WTC11 (cell line): ENCODE measurements around the gene ACIN1. TPM values are rescaled to one million over a fixed set of nuclear protein-coding genes. Genes with fewer than 3 reads are reported as not detected.

Source experiments
- ATAC-seq: fragments of 200-7000 bp; cut with Tn5 transposase; 2 replicates; pipeline ENCODE4 v1.10.0; 2021; ENCODE audit warnings: mild to moderate bottlenecking, moderate library complexity
- CTCF ChIA-PET: fragments of 300-600 bp; sonication (Branson Sonifier 250); formaldehyde crosslinking; loops from one replicate; lab custom pipeline; 2021; ENCODE audit warnings: antibody characterized with exemption; lab: Charles Lee
- POLR2A ChIA-PET: fragments of 350-600 bp; sonication (Branson Sonifier 250); formaldehyde crosslinking; loops from one replicate; lab custom pipeline; 2021; ENCODE audit warnings: antibody characterized with exemption; lab: Charles Lee
- DNase-seq: peaks from one replicate; pipeline ENCODE4 v3.0.0; 2021; ENCODE audit warnings: low spot score
- H3K27ac Mint-ChIP-seq: 2 replicates; pipeline ENCODE4 v1.8.0; 2021; ENCODE audit warnings: mixed read lengths
- H3K27me3 Mint-ChIP-seq: 2 replicates; pipeline ENCODE4 v1.8.0; 2021; ENCODE audit warnings: low read depth, mild to moderate bottlenecking, moderate library complexity, mixed read lengths
- H3K36me3 Mint-ChIP-seq: 2 replicates; pipeline ENCODE4 v1.8.0; 2021; ENCODE audit warnings: mixed read lengths
- H3K4me1 Mint-ChIP-seq: 2 replicates; pipeline ENCODE4 v1.8.0; 2022; ENCODE audit warnings: mixed read lengths
- H3K4me3 Mint-ChIP-seq: 2 replicates; pipeline ENCODE4 v1.8.0; 2021; ENCODE audit warnings: mild to moderate bottlenecking, moderate library complexity, mixed read lengths
- H3K9me3 Mint-ChIP-seq: 2 replicates; pipeline ENCODE4 v1.8.0; 2021; ENCODE audit warnings: mixed read lengths
- CREB1 ChIP-seq: sonication (generic); formaldehyde crosslinking; IDR thresholded peaks from 2 replicates; pipeline ENCODE4 v1.8.0; 2023; ENCODE audit warnings: mild to moderate bottlenecking, missing genetic modification reagents
- ELF4 ChIP-seq: sonication (generic); formaldehyde crosslinking; IDR thresholded peaks from 2 replicates; pipeline ENCODE4 v1.8.1; 2022; ENCODE audit warnings: low read depth, mild to moderate bottlenecking, moderate library complexity, missing genetic modification reagents
- ESRRA ChIP-seq: sonication (generic); formaldehyde crosslinking; IDR thresholded peaks from 2 replicates; pipeline ENCODE4 v1.8.1; 2022; ENCODE audit warnings: mild to moderate bottlenecking, missing genetic modification reagents, borderline replicate concordance
- FOXP1 ChIP-seq: sonication (generic); formaldehyde crosslinking; IDR thresholded peaks from 2 replicates; pipeline ENCODE4 v1.8.0; 2022; ENCODE audit warnings: missing genetic modification reagents, mild to moderate bottlenecking, moderate library complexity, borderline replicate concordance
- GABPB1 ChIP-seq: sonication (generic); formaldehyde crosslinking; IDR thresholded peaks from 2 replicates; pipeline ENCODE4 v1.8.1; 2023; ENCODE audit warnings: mild to moderate bottlenecking, missing genetic modification reagents
- MYBL2 ChIP-seq: sonication (generic); formaldehyde crosslinking; IDR thresholded peaks from 2 replicates; pipeline ENCODE4 v1.8.1; 2023; ENCODE audit warnings: mild to moderate bottlenecking, moderate library complexity, missing genetic modification reagents
- RORB ChIP-seq: fragments of 250-450 bp; sonication (Bioruptor Pico); IDR thresholded peaks from 2 replicates; pipeline ENCODE4 v1.9.0; 2021; ENCODE audit warnings: mild to moderate bottlenecking
- SOX15 ChIP-seq: fragments of 250-450 bp; sonication (Bioruptor Pico); IDR thresholded peaks from 2 replicates; pipeline ENCODE4 v1.9.0; 2021; ENCODE audit warnings: mild to moderate bottlenecking
- SP1 ChIP-seq: sonication (generic); formaldehyde crosslinking; conservative IDR thresholded peaks from 2 replicates; pipeline ENCODE4 v1.8.1; 2022; ENCODE audit warnings: missing genetic modification reagents
- TEAD4 ChIP-seq: sonication (generic); formaldehyde crosslinking; IDR thresholded peaks from 2 replicates; pipeline ENCODE4 v1.8.0; 2022; ENCODE audit warnings: mild to moderate bottlenecking, missing genetic modification reagents
- ZNF121 ChIP-seq: sonication (generic); formaldehyde crosslinking; IDR thresholded peaks from 2 replicates; pipeline ENCODE4 v1.8.0; 2023; ENCODE audit warnings: missing genetic modification reagents
- ZNF219 ChIP-seq: sonication (generic); formaldehyde crosslinking; IDR thresholded peaks from 2 replicates; pipeline ENCODE4 v1.8.0; 2023; ENCODE audit warnings: missing genetic modification reagents, mild to moderate bottlenecking, borderline replicate concordance
- total RNA-seq: library from RNA; stranded (reverse); gene quantifications from 3 replicates; pipeline ENCODE4 v1.2.3, GENCODE V29; 2021
- TF ChIP-seq, protein P1 (sequence below): sonication (generic); formaldehyde crosslinking; IDR thresholded peaks from 2 replicates; pipeline ENCODE4 v1.8.0; 2022; ENCODE audit warnings: missing genetic modification reagents
- TF ChIP-seq, protein P2 (sequence below): fragments of 250-450 bp; sonication (Bioruptor Pico); IDR thresholded peaks from 2 replicates; pipeline ENCODE4 v2.1.2; 2022; ENCODE audit warnings: mild to moderate bottlenecking, moderate library complexity
- TF ChIP-seq, protein P3 (sequence below): fragments of 250-450 bp; sonication (Bioruptor Pico); IDR thresholded peaks from 2 replicates; pipeline ENCODE4 v1.9.0; 2021; ENCODE audit warnings: mild to moderate bottlenecking, borderline replicate concordance

Gene ACIN1
- total RNA-seq, 1 experiment from 2014 or later, result 229 TPM

DNA sequence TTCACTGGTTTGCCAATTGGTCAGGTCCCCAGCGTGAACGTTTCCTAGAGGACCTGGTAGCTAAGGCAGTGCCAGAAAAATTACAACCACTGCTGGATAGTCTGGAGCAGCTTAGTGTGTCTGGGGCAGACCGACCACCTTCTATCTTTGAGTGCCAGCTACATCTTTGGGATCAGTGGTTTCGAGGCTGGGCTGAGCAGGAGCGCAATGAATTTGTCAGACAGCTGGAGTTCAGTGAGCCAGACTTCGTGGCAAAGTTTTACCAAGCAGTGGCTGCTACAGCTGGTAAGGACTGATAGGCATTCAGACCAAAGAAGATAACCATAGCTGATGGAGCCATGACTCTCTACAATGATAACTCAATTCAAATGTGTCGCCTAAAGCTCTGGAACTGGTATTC, 2.9 kb upstream of the ACIN1 start (continued):
- TF ChIP-seq, protein P1, sequence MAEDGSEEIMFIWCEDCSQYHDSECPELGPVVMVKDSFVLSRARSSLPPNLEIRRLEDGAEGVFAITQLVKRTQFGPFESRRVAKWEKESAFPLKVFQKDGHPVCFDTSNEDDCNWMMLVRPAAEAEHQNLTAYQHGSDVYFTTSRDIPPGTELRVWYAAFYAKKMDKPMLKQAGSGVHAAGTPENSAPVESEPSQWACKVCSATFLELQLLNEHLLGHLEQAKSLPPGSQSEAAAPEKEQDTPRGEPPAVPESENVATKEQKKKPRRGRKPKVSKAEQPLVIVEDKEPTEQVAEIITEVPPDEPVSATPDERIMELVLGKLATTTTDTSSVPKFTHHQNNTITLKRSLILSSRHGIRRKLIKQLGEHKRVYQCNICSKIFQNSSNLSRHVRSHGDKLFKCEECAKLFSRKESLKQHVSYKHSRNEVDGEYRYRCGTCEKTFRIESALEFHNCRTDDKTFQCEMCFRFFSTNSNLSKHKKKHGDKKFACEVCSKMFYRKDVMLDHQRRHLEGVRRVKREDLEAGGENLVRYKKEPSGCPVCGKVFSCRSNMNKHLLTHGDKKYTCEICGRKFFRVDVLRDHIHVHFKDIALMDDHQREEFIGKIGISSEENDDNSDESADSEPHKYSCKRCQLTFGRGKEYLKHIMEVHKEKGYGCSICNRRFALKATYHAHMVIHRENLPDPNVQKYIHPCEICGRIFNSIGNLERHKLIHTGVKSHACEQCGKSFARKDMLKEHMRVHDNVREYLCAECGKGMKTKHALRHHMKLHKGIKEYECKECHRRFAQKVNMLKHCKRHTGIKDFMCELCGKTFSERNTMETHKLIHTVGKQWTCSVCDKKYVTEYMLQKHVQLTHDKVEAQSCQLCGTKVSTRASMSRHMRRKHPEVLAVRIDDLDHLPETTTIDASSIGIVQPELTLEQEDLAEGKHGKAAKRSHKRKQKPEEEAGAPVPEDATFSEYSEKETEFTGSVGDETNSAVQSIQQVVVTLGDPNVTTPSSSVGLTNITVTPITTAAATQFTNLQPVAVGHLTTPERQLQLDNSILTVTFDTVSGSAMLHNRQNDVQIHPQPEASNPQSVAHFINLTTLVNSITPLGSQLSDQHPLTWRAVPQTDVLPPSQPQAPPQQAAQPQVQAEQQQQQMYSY (CRISPR knock-in tag), result no peak
- no peak for TF ChIP-seq TEAD4 (CRISPR knock-in tag)
- no peak for TF ChIP-seq ESRRA (CRISPR knock-in tag)
- TF ChIP-seq SOX15 (CRISPR knock-in tag), result no peak
- no peak for TF ChIP-seq ELF4 (CRISPR knock-in tag)
- TF ChIP-seq, all 79 proteins: peak for 0

DNA sequence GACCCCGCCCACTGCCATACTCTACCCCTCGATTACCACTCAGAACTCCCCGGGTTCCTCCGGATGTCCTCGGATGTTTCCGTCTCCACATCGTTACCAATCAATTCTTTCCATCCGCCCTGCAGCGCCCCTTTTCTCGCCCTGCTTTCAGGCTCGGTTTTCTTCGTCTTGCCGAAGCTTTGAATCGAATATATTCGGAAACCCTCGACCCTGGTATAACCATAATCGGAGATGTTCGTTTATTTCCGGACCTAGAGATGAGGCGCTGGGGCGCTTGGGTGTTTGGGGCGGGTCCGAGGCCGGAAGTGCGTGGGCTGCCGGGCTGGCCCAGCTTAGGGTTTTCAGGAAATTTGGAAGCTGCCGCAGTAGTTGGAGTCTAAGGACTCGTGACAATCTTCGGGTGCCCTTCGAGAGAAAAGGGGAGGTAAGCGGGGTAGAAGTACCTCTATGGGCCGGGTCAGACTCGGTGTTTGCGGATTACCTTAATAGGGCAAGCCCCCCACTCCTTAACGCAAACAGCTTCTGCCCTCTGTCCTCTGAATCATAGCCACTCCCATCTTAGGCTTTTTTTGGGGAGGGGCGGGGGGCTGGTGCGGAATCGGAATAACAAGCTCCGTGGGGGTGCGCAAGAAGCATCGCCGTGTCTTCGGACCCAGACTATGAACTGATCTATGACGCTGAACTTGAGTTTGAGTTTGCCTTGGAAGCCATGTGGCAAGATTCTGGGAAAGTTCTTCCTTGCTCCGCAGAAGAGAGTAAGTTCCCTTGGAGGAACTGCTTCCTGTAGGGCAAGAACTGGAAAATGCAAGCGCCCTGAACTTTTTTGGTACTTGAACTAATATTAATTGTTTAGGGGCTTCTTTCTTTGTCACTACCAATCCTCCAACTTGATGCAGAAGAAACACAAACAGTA, 516 bp upstream of the ACIN1 start, which contains the start of gene C14orf119:
C14orf119 (plus strand) TSS at position 310 of the 913 bp plus-strand sequence. CDS start 2,154 bp downstream, outside the sequence.
- DNase-seq, result peak; percentile 100
- no peaks in the 10 kb centered on the region for H3K9me3 Mint-ChIP-seq
- peaks cover 45% of the 10 kb centered on the region for H3K36me3 Mint-ChIP-seq
- H3K4me1 Mint-ChIP-seq, result peaks cover 37% of the 10 kb centered on the region
- no peak within 1 kb of the TSS for H3K27ac Mint-ChIP-seq
- no peak for TF ChIP-seq MYBL2
- peak; percentile 79 for TF ChIP-seq SP1 (CRISPR knock-in tag)
- 0 out of 2 replicates have a peak, but pooled peaks have one; percentile 22 for TF ChIP-seq FOXP1 (CRISPR knock-in tag)
- peak; percentile 68 for TF ChIP-seq GABPB1 (CRISPR knock-in tag)
- ChIA-PET CTCF (interaction anchor here (0.7 to 3.3 kb wide), 37 partner anchors 8 to 525 kb away, joined by 3 to 105 read pairs (median 4); partner anchors contain the start of genes AJUBA, CDH24, CEBPE and CIROP), POLR2A (interaction anchor here (0.7 to 2.7 kb wide), 26 partner anchors 11 to 226 kb away, joined by 3 to 24 read pairs (median 5); partner anchors contain the start of genes BCL2L2, CDH24, PABPN1 and RBM23)
- no peaks in the 10 kb centered on the region; the same call in 1 of the 2 replicates for H3K27me3 Mint-ChIP-seq
- peak; percentile 91 for ATAC-seq
- no peak within 1 kb of the TSS for H3K4me3 Mint-ChIP-seq

DNA sequence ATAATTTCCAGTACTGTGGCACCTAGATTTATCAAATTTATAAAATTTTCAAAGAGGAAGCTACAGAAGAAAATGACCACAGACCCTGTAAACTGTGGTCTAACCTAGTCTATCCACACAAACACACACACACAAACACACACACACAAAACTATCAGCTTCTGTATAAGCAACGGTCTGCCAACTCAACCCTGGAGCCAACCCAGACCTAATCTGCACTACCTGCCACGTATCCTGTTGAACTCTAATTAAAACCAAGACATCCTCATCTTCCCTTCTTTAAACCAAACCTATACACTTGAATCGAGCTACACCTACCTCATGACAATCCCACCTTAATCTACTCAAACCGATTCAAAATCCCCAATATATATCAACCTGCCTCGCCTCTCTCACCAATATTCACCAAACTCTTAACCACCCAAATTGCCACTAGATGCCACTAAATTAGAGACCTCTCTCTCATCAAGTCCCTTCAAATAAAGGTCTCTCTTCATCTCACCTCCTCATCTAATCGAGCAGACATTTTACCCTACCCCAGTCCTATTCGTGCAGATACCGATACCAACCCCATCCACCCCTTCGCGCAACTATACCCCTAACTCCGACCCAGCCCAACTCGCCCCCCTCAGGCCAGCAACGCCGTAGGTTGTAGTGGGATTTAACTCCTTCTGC, 808 bp downstream of the ACIN1 start:
- ChIA-PET POLR2A (interaction anchor here (0.8 to 2.7 kb wide), 15 partner anchors 11 to 116 kb away, joined by 3 to 24 read pairs (median 7); partner anchors contain the start of genes CDH24 and SLC7A8), CTCF (interaction anchor here (0.8 to 3.3 kb wide), 26 partner anchors 9 to 286 kb away, joined by 3 to 105 read pairs (median 6); partner anchors contain the start of genes CDH24, CEBPE, CIROP and PABPN1)
- Mint-ChIP-seq H3K27me3 (no peaks in the 10 kb centered on the region; the same call in 1 of the 2 replicates), H3K9me3 (no peaks in the 10 kb centered on the region), H3K36me3 (peaks cover 57% of the 10 kb centered on the region)
- TF ChIP-seq, protein P2, sequence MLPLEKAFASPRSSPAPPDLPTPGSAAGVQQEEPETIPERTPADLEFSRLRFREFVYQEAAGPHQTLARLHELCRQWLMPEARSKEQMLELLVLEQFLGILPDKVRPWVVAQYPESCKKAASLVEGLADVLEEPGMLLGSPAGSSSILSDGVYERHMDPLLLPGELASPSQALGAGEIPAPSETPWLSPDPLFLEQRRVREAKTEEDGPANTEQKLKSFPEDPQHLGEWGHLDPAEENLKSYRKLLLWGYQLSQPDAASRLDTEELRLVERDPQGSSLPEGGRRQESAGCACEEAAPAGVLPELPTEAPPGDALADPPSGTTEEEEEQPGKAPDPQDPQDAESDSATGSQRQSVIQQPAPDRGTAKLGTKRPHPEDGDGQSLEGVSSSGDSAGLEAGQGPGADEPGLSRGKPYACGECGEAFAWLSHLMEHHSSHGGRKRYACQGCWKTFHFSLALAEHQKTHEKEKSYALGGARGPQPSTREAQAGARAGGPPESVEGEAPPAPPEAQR, result no peak
- TF ChIP-seq ZNF219 (CRISPR knock-in tag), result no peak
- no peak for TF ChIP-seq FOXP1 (CRISPR knock-in tag)
- TF ChIP-seq ZNF121 (CRISPR knock-in tag), result no peak
- TF ChIP-seq CREB1 (CRISPR knock-in tag), result no peak
- no peak for TF ChIP-seq RORB (CRISPR knock-in tag)
- no peak for TF ChIP-seq SOX15 (CRISPR knock-in tag)
- TF ChIP-seq, protein P3, sequence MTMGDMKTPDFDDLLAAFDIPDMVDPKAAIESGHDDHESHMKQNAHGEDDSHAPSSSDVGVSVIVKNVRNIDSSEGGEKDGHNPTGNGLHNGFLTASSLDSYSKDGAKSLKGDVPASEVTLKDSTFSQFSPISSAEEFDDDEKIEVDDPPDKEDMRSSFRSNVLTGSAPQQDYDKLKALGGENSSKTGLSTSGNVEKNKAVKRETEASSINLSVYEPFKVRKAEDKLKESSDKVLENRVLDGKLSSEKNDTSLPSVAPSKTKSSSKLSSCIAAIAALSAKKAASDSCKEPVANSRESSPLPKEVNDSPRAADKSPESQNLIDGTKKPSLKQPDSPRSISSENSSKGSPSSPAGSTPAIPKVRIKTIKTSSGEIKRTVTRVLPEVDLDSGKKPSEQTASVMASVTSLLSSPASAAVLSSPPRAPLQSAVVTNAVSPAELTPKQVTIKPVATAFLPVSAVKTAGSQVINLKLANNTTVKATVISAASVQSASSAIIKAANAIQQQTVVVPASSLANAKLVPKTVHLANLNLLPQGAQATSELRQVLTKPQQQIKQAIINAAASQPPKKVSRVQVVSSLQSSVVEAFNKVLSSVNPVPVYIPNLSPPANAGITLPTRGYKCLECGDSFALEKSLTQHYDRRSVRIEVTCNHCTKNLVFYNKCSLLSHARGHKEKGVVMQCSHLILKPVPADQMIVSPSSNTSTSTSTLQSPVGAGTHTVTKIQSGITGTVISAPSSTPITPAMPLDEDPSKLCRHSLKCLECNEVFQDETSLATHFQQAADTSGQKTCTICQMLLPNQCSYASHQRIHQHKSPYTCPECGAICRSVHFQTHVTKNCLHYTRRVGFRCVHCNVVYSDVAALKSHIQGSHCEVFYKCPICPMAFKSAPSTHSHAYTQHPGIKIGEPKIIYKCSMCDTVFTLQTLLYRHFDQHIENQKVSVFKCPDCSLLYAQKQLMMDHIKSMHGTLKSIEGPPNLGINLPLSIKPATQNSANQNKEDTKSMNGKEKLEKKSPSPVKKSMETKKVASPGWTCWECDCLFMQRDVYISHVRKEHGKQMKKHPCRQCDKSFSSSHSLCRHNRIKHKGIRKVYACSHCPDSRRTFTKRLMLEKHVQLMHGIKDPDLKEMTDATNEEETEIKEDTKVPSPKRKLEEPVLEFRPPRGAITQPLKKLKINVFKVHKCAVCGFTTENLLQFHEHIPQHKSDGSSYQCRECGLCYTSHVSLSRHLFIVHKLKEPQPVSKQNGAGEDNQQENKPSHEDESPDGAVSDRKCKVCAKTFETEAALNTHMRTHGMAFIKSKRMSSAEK, result no peak
- TF ChIP-seq, all 79 proteins: peak for 0
- no peak overlapping the region for H3K4me3 Mint-ChIP-seq
- peak; percentile 56 for ATAC-seq
- no peak overlapping the region for H3K27ac Mint-ChIP-seq
- peak; percentile 86 for DNase-seq
- H3K4me1 Mint-ChIP-seq, result peaks cover 25% of the 10 kb centered on the region
